GM18502 (cell line): Measurements from ENCODE around the gene TFDP2.
"Not testable (repeated sequence)": the region's sequence is repeated elsewhere in the genome, so short reads cannot be mapped to it uniquely, and the experiment has no call there.

Source experiments
- ATAC-seq: cut with Tn5 transposase; IDR thresholded peaks from one replicate; pipeline ENCODE4 v1.9.1; 2021; ENCODE audit warnings: mild to moderate bottlenecking; ENCODE audit not compliant: unreplicated experiment, poor library complexity

Gene TFDP2

GRCh38 chr3:142028243-142028777 lies 121.0 kb downstream of the TFDP2 start:
- peak; percentile 62 for ATAC-seq

GRCh38 chr3:142027735-142028134 lies 121.6 kb downstream of the TFDP2 start:
- peak; percentile 74 for ATAC-seq

GRCh38 chr3:142027300-142027699 lies 122.0 kb downstream of the TFDP2 start:
- no peak for ATAC-seq

DNA sequence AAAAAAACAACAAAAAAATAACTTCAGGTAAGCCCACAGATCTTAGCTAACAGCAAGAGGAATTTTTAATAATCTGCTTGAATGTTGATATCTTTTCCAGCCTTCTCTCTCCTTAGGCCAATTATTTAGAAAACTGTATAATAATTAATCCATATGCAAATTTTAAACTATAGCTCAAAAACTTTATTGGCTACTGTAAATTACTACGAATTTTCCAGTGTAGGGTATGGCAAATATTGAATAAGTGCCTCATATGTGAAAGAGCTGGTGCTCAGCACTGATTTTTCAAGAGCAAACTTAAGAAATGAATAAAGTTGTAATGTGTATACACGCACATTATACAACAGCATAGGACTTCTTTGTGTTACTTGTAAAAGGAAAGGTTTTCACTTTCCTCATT lies 123.0 kb downstream of the TFDP2 start:
- no peak for ATAC-seq

DNA sequence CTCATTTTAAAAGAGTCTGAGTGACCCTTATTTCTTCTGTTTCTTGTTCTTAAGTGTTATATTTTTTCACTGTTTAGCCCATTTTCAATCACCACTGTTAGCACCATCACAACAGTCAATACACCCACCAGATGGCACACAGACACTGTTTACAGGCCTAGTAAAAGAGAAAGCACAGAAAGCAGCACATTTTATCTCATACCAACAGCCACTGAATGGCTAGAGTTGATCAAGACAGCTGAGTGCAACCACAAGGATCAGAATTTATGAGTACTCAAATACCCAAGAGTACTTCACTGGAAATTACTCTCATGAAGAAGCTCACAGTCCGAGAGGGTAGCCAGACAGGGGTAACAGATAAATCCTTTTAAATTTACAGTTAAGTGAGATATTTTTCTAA lies 127.0 kb downstream of the TFDP2 start:
- peak; percentile 85 for ATAC-seq

- no peak for ATAC-seq
These were observed 128.2 kb downstream of the TFDP2 start for GRCh38 chr3:142021127-142021526.

GRCh38 chr3:142019794-142020320 lies 129.5 kb downstream of the TFDP2 start:
- peak; percentile 68 for ATAC-seq

DNA sequence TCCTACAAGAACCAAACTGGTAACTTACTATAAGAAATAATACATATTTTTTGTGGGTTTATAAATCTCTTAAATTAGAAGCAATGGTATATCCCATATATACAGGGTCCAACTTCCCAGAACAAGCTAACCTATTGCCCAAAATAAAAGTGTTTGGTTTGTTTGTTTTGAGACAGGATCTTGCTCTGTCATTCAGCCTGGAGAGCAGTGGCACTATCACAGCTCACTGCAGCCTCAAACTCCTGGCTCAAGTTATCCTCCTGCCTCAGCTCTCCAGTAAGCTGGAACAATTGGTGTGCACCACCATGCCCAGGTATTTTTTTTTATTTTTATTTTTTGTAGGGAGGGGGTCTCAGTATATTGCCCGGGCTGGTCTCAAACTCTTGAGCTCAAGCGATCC lies 135.4 kb downstream of the TFDP2 start:
- ATAC-seq, result no peak

GRCh38 chr3:142013326-142013980 lies 135.9 kb downstream of the TFDP2 start:
- no peak for ATAC-seq

DNA sequence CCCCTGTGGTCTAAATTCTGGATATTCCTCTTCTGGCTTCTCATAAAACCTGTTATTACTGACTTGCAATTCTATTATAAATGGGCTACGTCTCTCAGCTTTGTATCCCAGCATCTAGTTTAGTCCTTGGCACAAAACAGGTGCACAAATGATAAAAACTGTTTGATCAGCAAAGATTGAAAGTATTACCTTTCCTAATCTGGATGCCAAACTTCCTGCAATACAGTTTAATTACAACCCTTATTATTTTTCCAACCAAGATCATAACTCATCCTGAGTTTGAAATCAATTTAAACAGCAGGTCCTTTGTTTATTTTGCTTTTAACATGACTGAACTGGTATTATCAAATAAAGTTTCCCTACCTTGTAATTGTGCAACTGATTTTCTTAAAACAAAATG lies 140.3 kb downstream of the TFDP2 start:
- no peak for ATAC-seq

DNA sequence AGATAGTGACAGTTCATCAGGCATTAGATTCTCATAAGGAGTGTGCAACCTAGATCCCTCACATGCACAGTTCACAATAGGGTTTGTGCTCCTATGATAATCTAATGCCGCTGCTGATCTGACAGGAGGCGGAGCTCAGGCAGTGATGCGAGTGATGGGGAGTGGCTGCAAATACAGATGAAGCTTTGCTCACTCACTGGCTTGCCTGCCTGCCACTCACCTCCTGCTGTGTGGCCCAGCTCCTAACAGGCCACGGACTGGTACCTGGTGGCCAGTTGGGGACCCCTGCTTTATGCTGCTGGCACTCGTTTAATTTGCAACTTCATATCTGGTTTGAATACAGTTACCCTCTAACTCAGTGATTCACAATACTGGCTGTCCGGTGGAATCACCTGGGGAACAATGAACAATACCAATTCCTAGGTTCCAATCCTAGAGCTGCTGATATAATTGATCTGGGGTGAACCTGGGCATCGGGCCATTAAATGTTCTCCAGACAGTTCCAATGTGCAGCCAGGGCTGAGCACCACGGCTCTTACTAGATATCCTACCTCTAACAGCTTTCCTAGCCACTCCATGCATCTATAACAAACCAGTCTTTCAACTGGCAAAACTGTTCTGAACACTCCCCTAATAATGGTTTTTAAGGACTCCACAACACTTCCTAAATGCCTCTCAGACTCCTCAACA lies 141.5 kb downstream of the TFDP2 start:
- no peak for ATAC-seq

DNA sequence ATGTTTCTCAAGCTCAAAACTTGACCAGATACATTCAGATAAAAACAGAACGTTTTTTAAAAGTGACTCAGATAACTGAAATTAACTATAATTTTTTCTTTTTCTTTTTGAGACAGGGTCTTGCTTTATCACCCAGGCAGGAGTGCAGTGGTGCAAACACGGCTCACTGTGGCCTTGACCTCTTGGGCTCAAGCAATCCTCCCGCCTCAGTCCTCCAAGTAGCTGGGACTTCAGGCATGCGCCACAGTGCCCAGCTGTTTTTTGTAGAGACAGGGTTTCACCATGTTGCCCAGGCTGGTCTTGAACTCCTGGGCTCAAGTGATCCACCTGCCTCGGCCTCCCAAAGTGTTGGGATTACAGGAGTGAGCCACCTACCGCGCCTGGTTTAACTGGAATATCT lies 144.4 kb downstream of the TFDP2 start:
- ATAC-seq, result not testable (repeated sequence)

- ATAC-seq, result no peak
These were observed 145.3 kb downstream of the TFDP2 start for GRCh38 chr3:142004025-142004424.

DNA sequence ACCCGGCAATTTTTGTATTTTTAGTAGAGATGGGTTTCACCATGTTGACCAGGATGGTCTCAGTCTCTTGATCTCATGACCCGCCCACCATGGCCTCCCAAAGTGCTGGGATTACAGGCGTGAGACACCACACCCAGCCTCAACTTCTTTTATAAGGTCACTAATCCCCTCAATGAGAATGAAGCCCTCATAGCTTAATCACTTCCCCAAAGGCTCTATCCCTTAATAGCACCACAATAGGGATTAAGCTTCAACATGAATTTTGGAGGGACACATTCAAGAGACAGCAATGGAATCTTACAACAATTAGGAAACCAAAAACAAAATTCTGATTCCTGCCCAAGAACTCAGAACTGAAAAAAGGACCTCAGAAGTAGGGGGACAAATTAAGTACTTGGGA lies 146.1 kb downstream of the TFDP2 start:
- ATAC-seq, result no peak

GRCh38 chr3:142000325-142000870 lies 148.9 kb downstream of the TFDP2 start:
- ATAC-seq, result no peak

DNA sequence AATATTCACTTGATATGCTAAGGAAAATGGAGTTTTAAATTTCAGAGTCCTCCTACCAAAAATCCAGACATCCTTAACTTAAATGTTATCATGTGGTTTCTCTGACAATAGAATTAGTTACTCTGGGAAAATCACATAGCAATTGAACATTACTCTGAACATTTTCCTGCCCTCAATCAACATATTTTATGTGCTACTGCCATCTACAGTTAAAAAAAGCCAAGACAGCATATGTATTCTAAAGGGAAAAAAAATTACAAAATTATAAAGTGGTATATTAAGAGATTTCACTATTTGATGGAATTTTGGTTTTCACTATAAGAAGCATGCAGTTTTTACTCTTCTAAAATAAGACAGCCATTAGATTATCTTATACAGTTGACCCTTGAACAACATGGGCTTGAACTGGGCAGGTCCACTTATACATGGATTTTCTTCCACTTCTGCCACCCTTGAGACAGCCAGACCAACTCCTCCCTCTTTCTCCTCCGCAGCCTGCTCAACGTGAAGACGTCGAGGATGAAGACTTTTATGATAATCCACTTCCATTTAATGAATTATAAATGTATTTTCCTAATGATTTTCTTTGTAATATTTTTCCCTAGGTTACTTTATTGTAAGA lies 150.6 kb downstream of the TFDP2 start:
- ATAC-seq, result no peak

- ATAC-seq, result no peak
These were observed 152.9 kb downstream of the TFDP2 start for GRCh38 chr3:141996437-141996836.

DNA sequence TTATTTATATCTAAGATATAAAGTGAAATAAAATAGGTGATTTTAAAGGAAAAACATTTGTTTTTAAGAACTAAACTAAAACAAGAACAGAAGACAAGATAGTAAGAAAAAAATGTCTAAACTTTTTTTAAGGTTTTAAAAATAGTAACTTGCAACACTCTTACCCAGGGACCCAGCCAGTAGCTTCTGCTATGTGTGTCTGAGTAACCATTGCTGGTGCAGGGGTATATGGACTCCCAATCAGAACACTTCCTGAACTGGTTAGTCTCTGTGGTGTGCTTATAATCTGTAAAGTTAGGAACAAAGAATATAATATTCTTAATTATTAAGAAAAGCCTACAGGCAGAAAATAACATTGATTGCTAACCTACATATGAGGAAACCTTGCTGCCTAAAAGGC lies 154.5 kb downstream of the TFDP2 start:
- no peak for ATAC-seq

- peak; percentile 72 for ATAC-seq
These were observed 156.8 kb downstream of the TFDP2 start for GRCh38 chr3:141992512-141992911.

DNA sequence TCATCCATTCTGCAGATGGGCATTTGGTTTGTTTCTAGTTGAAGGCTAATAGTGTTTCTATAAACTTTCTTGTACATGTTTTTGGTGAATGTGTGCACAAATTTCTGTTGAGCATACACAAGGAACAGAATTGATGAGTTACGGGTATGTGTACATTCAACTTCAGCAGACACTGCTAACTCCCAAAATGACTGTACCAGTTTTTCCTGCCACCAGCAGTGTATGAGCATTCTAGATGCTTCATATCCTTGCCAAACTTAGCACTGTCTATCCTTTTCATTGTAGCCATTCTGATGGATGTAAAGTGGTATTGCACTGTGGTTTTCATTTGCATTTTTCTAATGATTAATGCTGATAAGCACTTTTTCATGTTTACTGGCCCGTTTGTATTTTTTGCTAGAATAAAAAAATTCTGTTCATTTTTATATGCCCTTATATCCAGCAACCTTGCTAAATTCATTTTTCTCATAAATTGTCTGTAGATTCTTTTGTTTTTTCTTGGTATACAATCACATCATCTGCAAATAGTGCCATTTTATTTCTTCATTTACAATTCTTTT lies 162.7 kb downstream of the TFDP2 start:
- ATAC-seq, result no peak

DNA sequence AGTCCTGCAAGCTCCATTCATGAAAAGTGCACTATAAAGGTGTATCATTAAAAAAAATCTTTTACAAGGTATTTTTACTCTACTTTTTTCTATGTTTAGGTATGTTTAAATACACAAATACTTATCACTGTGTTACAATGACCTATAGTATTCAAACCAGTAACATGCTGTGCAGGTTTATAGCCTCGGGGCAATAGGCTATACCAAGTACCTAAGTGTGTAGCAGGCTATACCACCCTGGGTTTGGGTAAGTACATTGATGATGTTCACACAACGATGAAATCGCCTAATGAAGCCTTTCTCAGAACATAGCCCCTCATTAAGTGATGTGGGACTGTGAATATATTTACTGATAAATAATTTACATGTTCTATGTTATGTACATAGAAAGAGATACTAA lies 168.3 kb downstream of the TFDP2 start:
- ATAC-seq, result no peak
